ENCODE measurements around the gene LDB3. TPM values are rescaled to one million over a fixed set of nuclear protein-coding genes. Genes with fewer than 3 reads are reported as not detected.

LDB3 gene
- total and polyA plus RNA-seq, 2 of the 8 experiments (the other 6 are each of a cell fraction or from before 2014, with no cell fraction given), result 0.20 to 0.43 TPM

DNA sequence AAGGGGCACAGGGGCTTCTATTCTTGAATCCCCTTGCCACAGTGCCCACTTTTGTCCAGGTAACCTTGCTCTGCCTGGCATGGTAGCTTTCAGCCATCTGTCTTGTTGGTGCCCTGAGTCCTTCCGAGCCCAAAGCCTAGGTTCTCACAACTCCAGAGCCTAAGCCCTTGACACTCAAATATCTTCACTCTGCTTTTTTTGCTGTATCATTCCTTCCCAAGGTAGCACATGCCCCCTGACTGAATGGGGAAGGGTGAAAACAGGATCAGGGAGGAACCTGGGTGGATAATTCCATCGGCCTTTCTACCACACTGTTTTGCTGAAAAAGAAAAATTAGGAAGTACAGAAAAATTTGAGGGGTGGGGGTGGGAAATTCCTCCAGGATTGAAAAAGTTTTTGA, 37.6 kb downstream of the LDB3 start:
- no peak overlapping the region for H3K23ac ChIP-seq (ENCODE audit: insufficient read length)
- H3K36me3 ChIP-seq (ENCODE audit: control insufficient read depth in 2 of 4, insufficient read depth in 4 of 4, low read length in 3 of 4), result no peaks in the 10 kb centered on the region
- CTCF ChIA-PET (ENCODE audit: partially characterized antibody), result interaction anchor here (0.6 to 9.3 kb wide), 8 partner anchors 12 to 238 kb away, joined by 3 to 59 read pairs (median 4); no protein-coding TSS in a partner anchor

More for the DNA sequence above, 37.6 kb downstream of the LDB3 start:
- Histone ChIP-seq H2BK5ac (ENCODE audit: low read depth, low read length) (0 out of 2 replicates have a peak overlapping the region, but pooled peaks have one; percentile 4), H3K18ac (ENCODE audit: extremely low read depth, low read length) (no peak overlapping the region), H3K4ac (replicated peaks; ENCODE audit: insufficient read length, low read depth, low read length) (no peak overlapping the region), H3K56ac (replicated peaks; ENCODE audit: insufficient read length, low read depth, low read length) (no peak overlapping the region), H2BK20ac (ENCODE audit: low read length) (no peak overlapping the region), H4K8ac (ENCODE audit: extremely low read depth, insufficient read depth, low read length) (no peak overlapping the region), H2BK15ac (ENCODE audit: low read length) (no peak overlapping the region; the same call in 1 of the 2 replicates), H2AK5ac (ENCODE audit: low read depth, low read length) (no peak overlapping the region), H3K9me3 (ENCODE audit: insufficient read depth in 2 of 2, low read depth in 1 of 2, low read length in 1 of 2) (no peaks in the 10 kb centered on the region), H4K20me1 (replicated peaks in 1 of 2; ENCODE audit: control insufficient read depth in 1 of 2, insufficient read depth in 2 of 2, low read length in 2 of 2) (no peaks in the 10 kb centered on the region), H3K14ac (ENCODE audit: insufficient read length) (no peak overlapping the region), H3K79me2 (ENCODE audit: control insufficient read depth in 1 of 2, insufficient read depth in 2 of 2, low read length in 2 of 2) (no peaks in the 10 kb centered on the region), H3K27me3 (replicated peaks in 1 of 4; ENCODE audit: control insufficient read depth in 3 of 4, extremely low read depth in 1 of 4, insufficient read depth in 3 of 4, low read length in 3 of 4) (no peaks in the 10 kb centered on the region), H3K4me2 (ENCODE audit: insufficient read depth in 1 of 2, low read depth in 2 of 2, low read length in 2 of 2) (no peak overlapping the region), H2BK120ac (replicated peaks; ENCODE audit: low read depth, low read length) (no peak overlapping the region), H2BK12ac (ENCODE audit: low read depth, low read length) (no peak overlapping the region; the same call in 1 of the 2 replicates), H4K5ac (ENCODE audit: insufficient read length, low read depth, low read length) (no peak overlapping the region), H3K27ac (ENCODE audit: low read depth, low read length) (no peak overlapping the region), H2AFZ (ENCODE audit: low read length) (no peak overlapping the region), H3K23me2 (ENCODE audit: low read depth, low read length) (no peaks in the 10 kb centered on the region; the same call in 1 of the 2 replicates), H3K9ac (replicated peaks in 1 of 4; ENCODE audit: extremely low read depth in 1 of 4, low read depth in 3 of 4, low read length in 3 of 4) (no peak overlapping the region), H3K4me1 (replicated peaks in 1 of 4; ENCODE audit: control insufficient read depth in 3 of 4, insufficient read depth in 4 of 4, low read length in 3 of 4) (peaks cover 0 to 16% (median 8%) of the 10 kb centered on the region in 4 experiments; a peak in 6 of 7 replicates), H4K91ac (replicated peaks; ENCODE audit: insufficient read length, low read length) (no peak overlapping the region), H3K4me3 (ENCODE audit: extremely low read depth in 1 of 4, insufficient read depth in 2 of 4, low read depth in 3 of 4, low read length in 4 of 4) (no peak overlapping the region), H3K79me1 (ENCODE audit: low read depth, low read length) (no peaks in the 10 kb centered on the region)
- POLR2A ChIA-PET (ENCODE audit: partially characterized antibody), result interaction anchor here (1.3 to 1.5 kb wide), 2 partner anchors 50 to 64 kb away, joined by 4 to 8 read pairs; partner anchors contain the start of gene BMPR1A
- DNase-seq (ENCODE audit: low read depth in 1 of 2, low spot score in 2 of 2) (no peak), FAIRE-seq (no peak)
- 86% methylated on average over 2 of the region's 2 CpGs; no CpG with 5 or more reads in 1 of the 2 experiments for WGBS, 2 experiments (ENCODE audit: extremely low coverage in 1 of 2, insufficient coverage in 1 of 2, insufficient read length in 1 of 2, insufficient replicate concordance in 2 of 2, low coverage in 1 of 2, low lambda C conversion rate in 2 of 2, missing lambda C conversion rate in 1 of 2)
- no peak for TF ChIP-seq KDM5A (IDR thresholded peaks at IDR 0.05; ENCODE audit: low read length)
- TF ChIP-seq KDM1A (IDR thresholded peaks at IDR 0.05; ENCODE audit: borderline replicate concordance, low read length), result no peak
- TF ChIP-seq TAF1 (IDR thresholded peaks at IDR 0.05; ENCODE audit: low read depth, low read length), result no peak
- no peak for TF ChIP-seq TCF12 (IDR thresholded peaks at IDR 0.05; ENCODE audit: low read depth, low read length)
- TF ChIP-seq KDM4A (IDR thresholded peaks at IDR 0.05; ENCODE audit: low read depth, low read length, severe bottlenecking), result no peak
- TF ChIP-seq NANOG (IDR thresholded peaks at IDR 0.05; ENCODE audit: insufficient read depth, low read depth, low read length, poor library complexity, severe bottlenecking), result no peak
- TF ChIP-seq JUN (IDR thresholded peaks at IDR 0.05; ENCODE audit: low read depth, low read length), result no peak
- no peak for TF ChIP-seq SP4 (IDR thresholded peaks at IDR 0.05; ENCODE audit: low read length)
- no peak for TF ChIP-seq FOSL1 (IDR thresholded peaks at IDR 0.05; ENCODE audit: insufficient read depth, low read depth, low read length)
- no peak for TF ChIP-seq MAFK (IDR thresholded peaks at IDR 0.05; ENCODE audit: low read depth, low read length)
- TF ChIP-seq BCL11A (IDR thresholded peaks at IDR 0.05; ENCODE audit: low read depth in 2 of 2, low read length in 2 of 2), result no peak

Data from H1 (cell line).